NCI-H1930 (cell line): Measurements from ENCODE around the gene RIPOR3.
"Not testable (repeated sequence)": the region's sequence is repeated elsewhere in the genome, so short reads cannot be mapped to it uniquely, and the experiment has no call there.

ENCODE experiments used
- DNase-seq, 2 experiments: peaks; one replicate each; lab custom pipeline; 2025; lab: John Stamatoyannopoulos, UW

Gene RIPOR3

DNA sequence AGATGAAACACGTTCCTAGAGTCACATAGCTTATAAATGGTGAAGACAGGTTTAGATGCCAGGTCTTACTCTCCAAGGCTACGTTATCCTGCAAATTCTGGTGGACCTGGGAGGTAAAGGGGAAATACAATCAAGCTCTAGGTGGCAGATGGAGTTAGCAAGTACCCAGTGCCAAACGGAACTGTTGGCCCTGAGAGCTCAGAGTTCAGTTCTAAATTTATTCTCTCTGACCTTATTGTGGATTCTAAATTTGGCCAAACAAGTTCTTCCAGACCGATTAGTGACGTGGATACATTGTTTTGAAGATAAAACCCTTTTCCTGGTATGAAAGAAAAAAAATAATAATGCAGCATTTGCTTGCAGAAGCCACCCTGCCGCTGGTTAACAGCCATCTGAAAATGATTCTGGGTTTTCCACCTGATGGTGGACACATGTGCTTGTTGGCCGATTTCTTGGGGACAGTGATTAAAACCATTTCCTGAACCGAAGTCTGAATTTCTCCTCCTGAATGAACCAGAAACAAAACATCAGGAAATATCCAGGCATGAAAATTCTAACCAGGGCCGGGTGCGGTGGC, 32.5 kb downstream of the RIPOR3 start:
- no peak for DNase-seq

DNA sequence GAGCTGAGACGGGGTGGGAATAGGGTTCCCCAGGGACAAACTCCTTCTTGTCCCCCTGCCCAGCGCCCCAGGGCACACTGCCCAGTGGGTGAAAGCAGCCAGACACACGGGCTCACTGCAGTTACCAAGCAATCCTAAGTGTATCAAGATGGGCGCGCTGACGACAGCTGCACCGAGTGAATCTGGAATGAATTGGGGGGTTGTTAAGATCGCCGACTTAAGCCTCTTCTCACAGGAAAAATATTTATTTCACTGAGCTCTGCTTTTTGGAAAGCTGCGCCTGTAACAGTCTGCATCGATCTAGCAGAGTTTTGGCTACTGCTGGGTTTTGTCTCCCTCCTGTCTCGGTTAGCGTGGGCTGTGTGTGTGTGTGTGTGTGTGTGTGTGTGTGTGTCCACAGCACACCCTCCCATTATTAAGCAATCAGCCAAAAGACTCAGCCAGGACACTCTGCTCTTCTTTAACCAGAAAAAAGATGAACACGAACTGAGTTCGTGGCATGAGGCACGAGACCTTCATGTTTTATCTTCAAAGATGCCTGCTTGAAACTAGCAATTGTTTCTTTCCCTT, 35.9 kb downstream of the RIPOR3 start:
- no peak for DNase-seq

DNA sequence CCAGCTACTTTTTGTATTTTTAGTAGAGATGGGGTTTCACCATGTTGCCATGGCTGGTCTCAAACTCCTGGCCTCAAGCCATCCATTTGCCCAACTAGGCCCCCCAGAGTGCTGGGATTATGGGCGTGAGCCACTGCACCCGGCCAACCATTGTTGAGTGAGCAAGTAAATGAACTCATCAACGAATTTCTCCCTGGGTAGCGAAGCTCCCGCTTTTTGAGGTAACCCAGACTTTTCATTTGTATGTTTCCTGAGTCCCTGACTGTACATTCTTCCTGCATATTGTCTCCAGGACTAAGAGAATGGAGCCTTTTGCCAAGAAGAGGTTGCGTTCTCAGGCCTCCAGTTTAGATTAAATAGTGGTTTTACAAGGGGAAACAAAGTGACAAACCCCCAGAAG, 36.4 kb downstream of the RIPOR3 start:
- DNase-seq: no peak

DNA sequence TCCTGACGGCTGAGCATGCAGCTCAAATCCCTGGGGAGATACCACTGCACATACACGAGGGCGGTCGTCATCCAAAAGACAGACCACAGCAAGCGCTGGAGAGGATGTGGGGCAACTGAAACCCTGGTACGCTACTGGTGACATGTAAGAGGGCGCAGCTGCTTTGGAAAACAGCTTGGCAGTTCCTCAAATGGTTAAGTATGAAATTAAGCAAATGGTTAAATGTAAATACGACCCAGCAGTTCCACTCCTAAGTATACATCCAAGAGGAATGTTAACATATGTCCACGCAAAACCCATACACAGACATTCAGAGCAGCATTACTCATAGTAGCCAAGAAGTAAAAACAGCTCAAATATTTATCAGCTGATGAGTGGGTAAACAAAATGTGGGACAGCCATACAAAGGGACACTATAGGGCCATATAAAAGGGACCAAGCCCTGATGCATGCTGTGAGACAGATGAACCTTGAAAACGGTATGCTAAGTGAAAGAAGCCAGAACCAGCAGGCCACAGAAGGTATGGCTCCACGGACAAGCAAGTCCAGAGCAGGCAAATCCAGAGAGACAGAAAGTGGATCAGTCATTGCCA, 38.5 kb downstream of the RIPOR3 start:
- DNase-seq: no peak

DNA sequence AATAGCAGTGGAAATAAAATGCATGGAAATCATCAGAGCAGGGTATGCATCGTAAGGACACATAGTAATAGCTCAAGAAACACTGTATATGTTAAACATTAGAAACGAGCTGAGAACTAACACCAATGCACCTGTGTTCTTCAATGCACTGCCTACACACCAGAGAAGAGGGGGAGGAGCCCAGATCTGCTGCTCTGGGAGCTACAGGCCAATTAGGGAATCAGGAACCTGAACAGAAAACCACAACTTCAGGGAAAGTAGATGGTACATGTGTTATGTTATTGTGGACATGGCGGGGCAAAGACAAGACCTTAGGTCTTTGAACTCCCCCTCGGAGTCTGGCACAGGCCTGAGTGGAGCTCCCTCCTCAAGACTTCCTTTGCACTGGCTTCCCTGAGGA, 39.7 kb downstream of the RIPOR3 start:
- no peak for DNase-seq

DNA sequence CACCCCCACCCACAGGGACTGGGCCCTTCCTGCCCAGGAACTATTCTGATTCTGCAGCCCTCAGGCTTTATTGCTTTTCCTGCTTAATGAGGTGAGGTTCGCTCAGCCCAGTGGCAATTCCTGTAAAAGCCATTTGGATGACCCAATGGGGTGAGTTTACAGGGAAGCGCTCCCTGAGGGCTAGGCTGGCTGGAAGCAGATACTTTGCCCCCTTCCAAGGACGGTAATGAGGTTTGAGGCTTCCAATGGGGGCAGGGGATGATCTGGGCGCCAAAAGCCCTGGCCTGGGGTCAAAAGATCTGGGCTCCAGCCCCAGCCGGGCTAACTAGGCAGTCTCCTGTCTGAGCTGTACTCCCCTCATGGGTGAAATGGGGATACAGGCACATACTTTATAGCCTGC, 41.8 kb downstream of the RIPOR3 start:
- DNase-seq: no peak

DNA sequence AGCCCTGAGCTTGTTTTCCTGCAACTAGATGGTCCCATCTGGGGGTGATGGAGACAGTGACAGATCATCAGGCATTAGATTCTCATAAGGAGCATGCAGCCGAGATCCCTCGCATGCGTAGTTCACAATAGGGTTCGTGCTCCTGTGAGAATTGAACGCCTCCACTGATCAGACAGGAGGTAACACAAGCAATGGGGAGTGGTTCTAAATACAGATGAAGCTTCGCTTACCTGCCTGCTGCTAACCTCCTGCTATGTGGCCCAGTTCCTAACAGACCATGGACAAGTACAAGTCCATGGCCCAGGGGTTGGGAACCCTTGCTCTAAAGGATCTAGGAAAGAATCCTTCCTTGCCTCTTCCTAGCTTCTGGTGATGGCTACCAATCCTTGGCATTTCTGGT, 42.7 kb downstream of the RIPOR3 start:
- no peak for DNase-seq

DNA sequence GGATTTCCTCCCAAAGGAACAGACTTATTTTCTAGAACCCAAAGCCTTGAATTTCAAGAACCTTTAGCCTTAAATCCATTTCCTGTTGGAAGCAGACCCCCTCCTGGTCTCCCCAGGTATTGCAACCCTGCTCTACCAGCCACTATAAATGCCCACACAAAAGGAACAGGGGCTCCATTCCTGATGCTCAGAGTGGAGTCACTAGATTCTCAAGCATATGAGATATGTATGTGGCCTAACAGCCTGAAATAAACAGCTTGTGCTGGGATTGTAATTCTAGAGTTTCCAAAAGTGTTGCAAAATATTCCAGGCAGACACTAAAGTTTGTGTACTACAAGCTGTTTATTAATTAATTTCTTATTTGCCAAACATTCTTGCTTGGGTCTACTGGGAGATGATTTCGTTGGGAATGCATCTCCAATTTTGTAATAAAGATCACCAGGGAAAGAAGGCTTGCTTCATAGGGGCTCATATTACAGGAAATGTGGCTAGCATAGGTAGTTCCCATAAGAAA, 44.8 kb downstream of the RIPOR3 start:
- DNase-seq: no peak

DNA sequence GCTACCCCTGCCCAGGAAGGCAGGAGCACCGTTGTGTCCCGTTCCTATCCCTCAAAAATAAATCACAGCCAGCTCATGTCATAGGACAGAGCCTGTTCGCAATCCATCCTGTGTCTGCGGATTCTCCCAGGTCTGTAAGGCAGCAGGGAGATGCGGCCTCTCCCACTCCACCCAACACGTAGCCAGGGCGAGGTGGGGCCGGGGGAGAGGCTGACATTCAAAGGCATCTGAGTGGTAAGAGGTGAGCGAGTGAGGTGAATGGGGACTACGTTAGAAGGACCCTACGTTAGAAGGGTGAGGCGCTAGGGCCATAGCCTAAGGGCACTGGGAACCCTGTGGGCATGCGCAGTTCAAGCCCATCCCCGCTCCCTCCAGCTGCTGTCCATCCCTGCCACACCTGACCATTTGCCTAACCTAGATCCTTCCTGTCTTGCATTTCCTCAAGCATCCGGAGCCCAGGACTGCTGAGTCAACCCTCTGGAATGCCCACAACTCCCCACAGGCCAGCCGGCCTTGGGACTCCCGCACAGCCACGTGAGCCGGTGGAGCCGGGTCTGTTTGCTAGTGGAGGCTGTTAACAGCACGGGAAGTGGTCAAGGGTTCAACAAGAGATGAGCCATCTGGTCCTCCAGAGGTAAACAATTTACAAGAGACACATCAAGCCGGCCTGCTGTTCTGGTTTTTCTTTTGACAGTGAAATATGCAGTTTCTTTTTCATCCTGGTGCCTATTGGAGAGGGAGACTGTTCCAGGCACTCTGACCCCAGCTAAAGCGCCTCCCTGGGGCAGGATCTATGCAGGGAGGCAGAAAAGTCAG, 45.9 kb downstream of the RIPOR3 start:
- DNase-seq: no peak

DNA sequence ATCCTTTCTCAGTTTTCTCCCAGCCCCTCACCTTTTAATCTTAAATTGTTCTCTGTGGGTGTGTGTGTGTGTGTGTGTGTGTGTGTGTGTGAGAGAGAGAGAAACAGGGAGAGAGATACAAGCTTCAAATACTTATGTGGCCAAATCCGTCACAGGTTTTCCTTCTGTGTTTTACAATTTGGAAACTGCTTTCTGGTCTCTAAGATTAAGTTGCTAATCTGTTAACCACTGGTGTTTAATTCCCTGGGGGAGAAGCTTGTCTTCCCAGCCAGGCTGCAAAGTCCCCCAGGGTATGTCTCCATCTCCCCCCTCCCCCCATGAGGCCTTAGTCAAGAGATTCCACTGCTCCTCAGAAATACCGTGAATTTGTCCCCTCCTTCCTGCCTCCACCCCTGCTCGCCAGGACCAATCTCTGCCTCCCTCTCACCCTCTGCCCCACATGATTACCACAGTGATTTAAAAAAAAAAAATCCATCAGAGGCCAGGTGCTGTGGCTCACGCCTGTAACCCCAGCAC, 49.0 kb downstream of the RIPOR3 start:
- DNase-seq: no peak

DNA sequence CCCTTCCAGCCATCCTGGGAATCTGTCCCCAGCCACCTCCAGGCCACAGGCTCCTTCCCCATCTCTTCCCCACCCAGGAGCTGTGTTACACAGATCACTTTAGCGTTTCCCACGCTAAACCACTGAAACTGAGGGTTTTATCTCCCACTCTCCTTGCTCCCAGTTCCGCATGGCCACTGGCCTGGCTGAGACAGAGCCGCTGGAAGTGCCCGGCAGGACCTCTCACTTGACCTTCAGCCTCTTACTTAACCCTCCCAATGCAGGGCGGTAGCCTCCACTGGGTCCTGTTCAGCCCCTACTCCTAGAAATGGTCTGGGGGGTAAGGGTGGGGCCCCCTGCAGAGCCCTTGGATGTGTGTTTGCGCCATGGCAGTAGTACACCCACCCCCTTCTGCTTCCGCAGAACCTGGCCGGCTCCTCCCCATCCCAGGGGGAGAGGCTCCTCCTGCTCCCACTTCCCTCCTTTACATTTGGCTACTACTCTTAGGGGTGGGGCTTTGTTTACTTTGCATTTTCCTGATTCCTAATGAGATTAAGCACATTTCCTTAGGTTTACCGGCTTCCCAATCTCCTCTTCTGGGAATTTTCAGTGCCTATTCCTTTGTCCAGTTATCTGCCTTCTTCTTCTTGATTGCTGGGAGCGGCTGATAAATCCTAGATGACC, 49.6 kb downstream of the RIPOR3 start:
- not testable (repeated sequence) for DNase-seq

DNA sequence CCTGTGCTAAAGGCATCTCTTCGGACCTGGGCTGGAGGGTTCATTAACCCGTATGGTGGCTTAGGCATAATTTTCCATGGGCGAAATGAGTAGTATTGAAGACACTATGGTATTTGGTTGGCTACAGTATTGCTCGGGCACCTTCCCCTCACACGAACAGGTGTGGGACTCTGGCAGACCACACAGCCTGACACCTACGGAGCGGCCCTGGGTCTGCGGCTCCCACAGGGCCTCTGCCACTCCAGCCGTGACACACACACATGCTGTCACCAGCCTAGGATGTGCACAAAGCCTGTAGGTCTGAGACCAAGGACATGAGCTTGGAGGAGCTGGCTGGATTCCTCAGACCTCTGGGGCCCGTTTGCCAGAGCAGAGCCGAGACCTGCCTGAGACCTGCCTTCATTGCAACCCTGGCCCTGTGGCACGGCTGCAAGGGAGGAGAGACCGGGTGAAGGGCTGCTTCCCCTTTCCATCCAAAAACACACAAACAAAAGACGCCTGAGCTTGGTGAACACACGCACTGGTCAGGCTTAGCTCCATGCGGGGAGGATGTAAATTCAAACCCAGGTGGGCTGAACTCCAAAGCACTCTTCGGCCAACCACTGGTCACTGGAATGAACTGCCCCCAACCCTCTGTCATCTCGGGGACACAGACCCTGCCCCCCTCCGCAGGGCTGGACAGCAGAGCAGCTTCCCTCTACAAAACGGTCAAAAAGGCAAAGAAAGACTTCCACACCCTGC, 51.2 kb downstream of the RIPOR3 start:
- not testable (repeated sequence) for DNase-seq

DNA sequence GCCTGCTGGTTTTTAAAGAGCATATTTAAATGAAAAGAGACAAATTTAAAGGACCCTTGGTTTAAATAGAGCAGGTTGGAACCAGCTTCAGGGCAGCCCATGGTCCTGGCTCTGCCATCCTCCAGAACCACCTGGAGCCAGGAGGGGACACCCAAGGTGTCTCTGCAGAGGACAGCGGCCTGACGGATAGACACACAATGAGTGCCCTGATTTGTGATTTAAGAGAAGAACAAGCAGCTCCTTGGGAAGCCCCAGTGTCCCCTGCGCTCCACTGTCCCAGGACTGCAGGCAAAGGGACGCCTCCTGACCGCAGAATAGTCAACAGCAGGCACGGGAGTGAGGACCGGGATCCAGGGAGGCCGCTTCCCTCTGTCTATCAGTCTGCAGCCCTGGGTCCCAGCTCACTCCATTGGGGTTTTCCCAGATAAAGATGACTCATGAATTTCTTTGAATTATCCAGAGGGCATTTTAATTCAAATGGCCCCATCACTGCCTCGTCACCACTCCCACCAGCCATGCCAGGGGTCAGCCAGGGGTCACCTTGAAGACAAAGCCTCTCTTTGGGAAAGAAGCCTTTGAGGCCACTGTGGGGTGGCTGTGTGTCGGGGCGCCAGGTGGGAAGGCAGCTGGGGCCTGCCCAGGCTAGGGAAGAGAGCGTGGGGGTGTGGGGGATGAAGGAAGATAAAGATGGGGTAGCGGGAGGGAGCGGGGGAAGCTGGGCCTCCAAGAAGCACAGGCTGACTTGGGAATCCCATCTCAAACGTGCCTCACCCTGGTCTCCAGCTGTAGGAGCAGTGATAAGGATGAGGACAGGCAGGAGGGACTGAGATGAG, 53.1 kb downstream of the RIPOR3 start:
- DNase-seq: not testable (repeated sequence)

DNA sequence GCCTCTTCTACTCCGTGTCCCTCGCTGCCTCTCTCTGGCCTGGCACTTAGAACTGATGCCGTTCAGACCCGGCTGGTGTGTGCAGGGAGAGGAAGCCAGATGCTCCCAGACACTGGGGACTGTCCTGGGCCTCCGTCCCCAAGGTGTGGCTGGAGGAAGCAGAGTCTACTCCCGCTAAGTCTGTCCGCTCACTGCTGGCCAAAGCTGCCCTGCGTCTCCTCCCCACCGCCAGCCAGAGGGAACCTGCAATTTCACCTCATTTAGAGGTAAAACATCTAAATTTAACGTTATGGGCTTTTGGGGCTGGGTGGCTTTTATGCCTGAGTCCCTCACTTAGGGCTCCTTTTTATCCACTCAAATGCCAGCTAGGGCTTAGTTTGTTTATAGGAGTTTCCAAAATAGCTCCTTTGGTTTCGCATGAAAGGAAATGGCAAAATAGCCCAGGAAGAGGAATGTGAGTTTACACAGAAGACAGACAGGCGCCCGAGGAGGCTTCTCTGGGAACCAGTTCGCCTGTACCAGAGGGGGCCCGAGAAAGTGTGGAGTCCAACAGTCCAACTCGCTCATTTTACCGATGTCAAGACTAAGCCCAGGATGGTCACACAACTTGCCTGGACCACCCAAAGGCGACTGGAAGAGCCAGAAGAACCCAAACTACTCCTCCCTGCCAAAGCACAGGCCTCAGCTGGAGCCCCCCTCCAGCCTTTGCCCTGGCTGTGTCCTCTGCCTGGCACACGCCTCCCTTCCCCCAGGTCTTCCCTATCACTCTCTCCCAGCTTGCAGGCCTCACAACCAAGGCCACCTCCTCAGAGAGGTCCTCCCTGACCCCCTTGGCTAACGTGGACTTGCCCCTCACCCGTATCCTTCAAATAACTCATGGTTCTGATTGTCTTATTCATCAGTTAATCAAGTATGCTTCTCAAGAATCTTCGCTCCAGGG, 54.5 kb downstream of the RIPOR3 start:
- no peak for DNase-seq

DNA sequence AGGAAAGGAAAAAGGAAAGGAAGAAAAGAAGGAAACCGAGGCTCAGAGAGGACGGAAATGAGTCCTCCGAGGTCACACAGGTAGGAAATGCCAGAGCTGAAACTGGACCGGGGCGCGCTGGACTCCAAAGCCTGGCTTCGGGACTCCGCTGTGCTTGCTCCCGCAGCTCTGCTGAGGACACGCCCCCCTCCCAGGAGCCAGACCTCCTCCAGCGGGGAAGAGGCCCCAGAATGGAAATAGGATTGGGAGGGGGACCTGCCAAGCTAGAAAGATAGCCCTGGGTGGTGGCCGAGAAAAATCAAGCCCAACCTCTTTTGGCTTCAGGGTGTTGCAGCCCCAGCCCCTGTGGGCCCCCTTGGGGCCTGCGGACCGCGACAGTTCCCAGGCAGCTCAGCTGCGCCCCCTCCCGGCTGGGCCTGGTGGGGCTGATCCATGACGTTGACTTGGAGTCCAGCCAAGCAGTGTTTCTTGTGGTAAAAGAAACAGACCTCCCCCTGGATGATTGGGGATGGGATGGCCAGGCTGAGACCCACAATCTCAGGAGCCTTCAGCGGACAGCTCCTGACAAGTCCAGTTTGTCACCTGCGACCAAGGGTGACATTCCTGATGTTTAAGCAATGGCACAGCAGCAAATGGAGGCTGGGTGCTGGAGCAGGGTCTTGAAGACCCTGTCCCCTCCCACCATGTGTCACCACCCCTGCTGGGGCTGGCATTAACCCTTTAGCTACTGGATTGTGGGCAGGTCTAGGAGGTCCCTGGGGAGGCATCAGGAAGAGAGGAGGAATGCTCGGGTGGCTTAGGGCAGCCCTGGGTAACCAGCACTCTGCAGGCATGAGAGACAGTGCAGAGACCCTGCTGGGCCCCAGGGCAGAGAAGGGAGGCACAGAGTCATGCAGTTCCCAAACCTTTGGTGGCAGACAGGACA, 55.4 kb downstream of the RIPOR3 start:
- peak; percentile 35 to 50 for DNase-seq

DNA sequence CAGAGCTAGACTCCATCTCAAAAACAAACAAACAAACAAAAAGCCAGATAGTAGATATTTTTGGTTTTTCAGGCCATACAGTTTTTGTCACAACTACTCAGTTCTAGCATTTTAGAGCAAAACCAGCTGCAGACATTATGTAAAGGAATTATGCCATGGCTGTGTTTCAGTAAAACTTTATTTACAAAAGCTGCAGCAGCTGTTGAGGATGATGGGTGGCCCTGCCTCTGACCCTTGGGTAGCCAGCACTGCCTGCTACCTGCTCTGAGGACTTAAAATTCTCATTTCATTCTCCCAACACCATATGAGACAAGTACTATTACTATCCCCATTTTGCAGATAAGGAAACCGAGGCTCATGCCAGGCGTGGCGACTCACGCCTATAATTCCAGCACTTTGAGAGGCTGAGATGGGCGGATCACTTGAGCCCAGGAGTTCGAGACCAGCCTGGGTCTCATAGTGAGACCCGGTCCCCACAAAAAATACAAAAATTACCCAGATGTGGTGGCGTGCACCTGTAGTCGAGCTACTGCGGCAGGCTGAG, 56.3 kb downstream of the RIPOR3 start:
- no peak for DNase-seq

DNA sequence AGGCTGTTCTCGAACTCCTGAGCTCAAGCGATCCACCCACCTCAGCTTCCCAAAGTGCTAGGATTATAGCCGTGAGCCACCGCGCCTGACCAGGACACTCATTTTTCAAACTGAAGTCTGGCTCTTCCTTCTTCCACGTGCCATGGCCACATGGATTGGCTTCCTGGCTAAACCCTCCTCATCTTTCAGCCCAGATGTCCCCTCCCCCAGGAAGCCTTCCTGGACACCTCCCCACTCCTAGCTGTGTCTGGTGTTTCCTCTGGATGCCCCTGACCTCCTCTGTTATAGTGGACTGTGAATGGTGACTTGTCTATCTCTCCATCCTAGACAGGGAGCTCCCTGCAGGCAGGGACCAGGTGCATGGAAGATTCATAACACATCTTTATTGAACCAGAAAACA, 57.2 kb downstream of the RIPOR3 start:
- DNase-seq: no peak

DNA sequence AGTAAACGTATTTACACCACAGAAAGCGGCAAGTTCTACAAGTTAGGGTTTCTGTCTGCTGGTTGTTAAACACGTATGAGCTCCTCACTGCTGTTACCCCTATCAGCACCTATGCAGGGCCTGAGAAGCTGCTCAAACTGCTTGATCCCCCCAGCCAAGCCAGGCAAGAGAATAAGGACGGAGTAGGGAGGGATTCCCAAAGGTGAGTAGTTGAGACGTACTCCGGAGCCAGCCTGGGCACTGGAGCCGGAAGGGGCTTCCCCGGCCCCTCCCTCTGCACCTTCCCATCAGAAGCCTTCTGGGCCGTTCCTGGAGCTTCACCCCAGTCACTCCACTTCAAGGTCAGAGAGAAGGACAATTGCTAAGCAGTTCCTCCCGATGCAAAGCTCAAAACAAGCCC, 58.0 kb downstream of the RIPOR3 start:
- no peak for DNase-seq
